K562 (cell line): Measurements from ENCODE around the gene HK1. TPM values are rescaled to one million over a fixed set of nuclear protein-coding genes. Genes with fewer than 3 reads are reported as not detected.

Experiments
- CREB1 ChIP-seq, 2 experiments: sonication (generic) in 1 of 2; formaldehyde crosslinking in 1 of 2; IDR thresholded peaks; 2 replicates each; pipeline versions ENCODE4 v1.6.1 to v1.8.0; 2012 to 2022; ENCODE audit warnings: inconsistent platforms in 1 of 2, mild to moderate bottlenecking in 1 of 2, missing genetic modification reagents in 1 of 2, moderate library complexity in 1 of 2
- FIP1L1 ChIP-seq: fragments of 200-400 bp; formaldehyde crosslinking; IDR thresholded peaks from 2 replicates; pipeline ENCODE4 v1.6.1; 2018; ENCODE audit warnings: mild to moderate bottlenecking, low read depth, low read length; ENCODE audit not compliant: poor library complexity, severe bottlenecking
- NUFIP1 ChIP-seq: fragments of 450-650 bp; IDR thresholded peaks from 2 replicates; pipeline ENCODE4 v1.6.1; 2018; ENCODE audit not compliant: partially characterized antibody
- RAD51 ChIP-seq: fragments of 450-650 bp; IDR thresholded peaks from 2 replicates; pipeline ENCODE4 v1.7.1; 2016; ENCODE audit warnings: low read depth, mild to moderate bottlenecking, borderline replicate concordance
- RUNX1 ChIP-seq: sonication (generic); IDR thresholded peaks from 2 replicates; pipeline ENCODE4 v1.6.1; 2016; ENCODE audit warnings: antibody characterized with exemption, low read depth
- TEAD4 ChIP-seq, 2 experiments: sonication (generic) in 1 of 2; formaldehyde crosslinking in 1 of 2; IDR thresholded peaks; 2 replicates each; pipeline versions ENCODE4 v1.6.1 to v1.8.0; 2012 to 2022; ENCODE audit warnings: borderline replicate concordance in 1 of 2, inconsistent platforms in 1 of 2, low read length in 1 of 2, mild to moderate bottlenecking in 1 of 2, missing genetic modification reagents in 1 of 2
- polyA plus RNA-seq, 8 experiments: library from polyadenylated mRNA; depleted of rRNA in 4 of 8; stranded (reverse) in 5 of 8; unstranded in 3 of 8; fragments of >200 nt; fragmentation: Nextera tagmentation in 2 of 8; fragmentation: Illumina TruSeq in 1 of 8; extraction: Ambion mirVana in 2 of 8; extraction: Trizol in 1 of 8; gene quantifications; 2 replicates each; pipeline versions ENCODE4 v1.2.1 to v1.2.3, GENCODE V29; 2011 to 2014; ENCODE audit warnings: inconsistent platforms in 1 of 8, missing spikeins in 1 of 8
- total RNA-seq, 7 experiments: library from RNA; depleted of rRNA in 6 of 7; stranded (reverse); fragments of >200 nt in 6 of 7; fragmentation: Illumina TruSeq in 2 of 7; extraction: Trizol in 2 of 7; gene quantifications; 2 replicates each; pipeline versions ENCODE4 v1.2.1 to v1.2.3, GENCODE V29; 2011 to 2021; ENCODE audit warnings: low replicate concordance in 1 of 7
- TF ChIP-seq, protein P1 (sequence below): sonication (generic); formaldehyde crosslinking; IDR thresholded peaks from 2 replicates; pipeline ENCODE4 v1.5.0; 2020; ENCODE audit warnings: missing genetic modification reagents
- TF ChIP-seq, protein P2 (sequence below): sonication (generic); formaldehyde crosslinking; IDR thresholded peaks from 2 replicates; pipeline ENCODE4 v1.8.0; 2022; ENCODE audit warnings: missing genetic modification reagents, mild to moderate bottlenecking, borderline replicate concordance
- TF ChIP-seq, protein P3 (sequence below), 2 experiments: IDR thresholded peaks in 1 of 2; conservative IDR thresholded peaks in 1 of 2; 2 replicates each; pipeline ENCODE4 v1.6.1; 2016; ENCODE audit warnings: low read depth in 2 of 2, mild to moderate bottlenecking in 1 of 2, missing compliant biosample characterization in 1 of 2, missing genetic modification characterization in 1 of 2, moderate library complexity in 1 of 2
- TF ChIP-seq, protein P4 (sequence below): fragments of 450-650 bp; formaldehyde crosslinking; IDR thresholded peaks from 2 replicates; pipeline ENCODE4 v1.4.0; 2022; ENCODE audit warnings: missing genetic modification characterization
- TF ChIP-seq, protein P5 (sequence below), 2 experiments: fragments of 450-650 bp; IDR thresholded peaks; 2 replicates each; pipeline ENCODE4 v1.6.1; 2016

The HK1 gene
- total and polyA plus RNA-seq, 9 of the 15 experiments (the other 6 are each of a cell fraction or from before 2014, with no cell fraction given) = 29.2 to 444 (median 193) TPM

DNA sequence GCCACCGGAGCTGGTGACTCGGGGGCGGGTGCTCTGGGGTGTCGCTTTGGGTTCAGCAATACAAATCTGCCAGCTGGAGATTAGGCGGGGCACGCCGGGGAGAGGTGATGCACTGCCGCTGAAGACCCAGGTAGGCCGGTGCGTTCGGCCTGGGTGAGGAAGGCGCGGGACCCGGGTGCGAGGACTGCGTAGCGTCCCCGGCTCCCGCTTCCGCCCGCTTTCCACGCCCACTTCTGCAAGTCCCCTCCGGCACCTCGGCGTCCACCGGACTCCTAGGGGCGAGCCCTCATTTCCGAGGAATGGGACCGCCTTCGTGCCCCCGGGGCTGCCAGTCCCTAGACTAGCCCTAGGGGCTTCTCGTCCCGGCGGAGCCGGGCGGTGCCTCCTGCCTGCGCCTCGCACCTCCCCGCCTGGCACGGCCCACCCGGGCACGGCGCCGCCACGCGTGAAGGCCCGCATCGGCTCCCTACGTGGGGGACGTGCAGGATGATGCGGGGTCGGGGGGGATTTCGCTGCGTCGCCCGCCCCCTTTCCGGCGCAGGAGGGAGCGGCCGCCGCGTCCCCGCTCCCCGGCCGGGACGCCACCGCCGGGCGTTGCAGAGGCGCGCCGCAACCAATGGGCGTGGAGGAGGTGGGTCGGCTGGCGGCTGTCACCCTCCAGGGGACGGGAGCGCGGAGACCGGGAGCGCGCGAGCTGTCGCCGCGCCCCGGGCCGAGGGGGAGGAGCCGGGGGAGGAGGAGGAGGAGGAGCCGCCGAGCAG is 40.0 kb downstream of the HK1 start (continued):
- TF ChIP-seq, protein P1, sequence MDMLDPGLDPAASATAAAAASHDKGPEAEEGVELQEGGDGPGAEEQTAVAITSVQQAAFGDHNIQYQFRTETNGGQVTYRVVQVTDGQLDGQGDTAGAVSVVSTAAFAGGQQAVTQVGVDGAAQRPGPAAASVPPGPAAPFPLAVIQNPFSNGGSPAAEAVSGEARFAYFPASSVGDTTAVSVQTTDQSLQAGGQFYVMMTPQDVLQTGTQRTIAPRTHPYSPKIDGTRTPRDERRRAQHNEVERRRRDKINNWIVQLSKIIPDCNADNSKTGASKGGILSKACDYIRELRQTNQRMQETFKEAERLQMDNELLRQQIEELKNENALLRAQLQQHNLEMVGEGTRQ (CRISPR knock-in tag) = no peak
- TF ChIP-seq RAD51 = no peak
- TF ChIP-seq TEAD4 (IDR thresholded peaks at IDR 0.05; ENCODE audit: low read length) = no peak
- no peak for TF ChIP-seq TEAD4 (CRISPR knock-in tag; IDR thresholded peaks at IDR 0.05; ENCODE audit: borderline replicate concordance)
- TF ChIP-seq, protein P2, sequence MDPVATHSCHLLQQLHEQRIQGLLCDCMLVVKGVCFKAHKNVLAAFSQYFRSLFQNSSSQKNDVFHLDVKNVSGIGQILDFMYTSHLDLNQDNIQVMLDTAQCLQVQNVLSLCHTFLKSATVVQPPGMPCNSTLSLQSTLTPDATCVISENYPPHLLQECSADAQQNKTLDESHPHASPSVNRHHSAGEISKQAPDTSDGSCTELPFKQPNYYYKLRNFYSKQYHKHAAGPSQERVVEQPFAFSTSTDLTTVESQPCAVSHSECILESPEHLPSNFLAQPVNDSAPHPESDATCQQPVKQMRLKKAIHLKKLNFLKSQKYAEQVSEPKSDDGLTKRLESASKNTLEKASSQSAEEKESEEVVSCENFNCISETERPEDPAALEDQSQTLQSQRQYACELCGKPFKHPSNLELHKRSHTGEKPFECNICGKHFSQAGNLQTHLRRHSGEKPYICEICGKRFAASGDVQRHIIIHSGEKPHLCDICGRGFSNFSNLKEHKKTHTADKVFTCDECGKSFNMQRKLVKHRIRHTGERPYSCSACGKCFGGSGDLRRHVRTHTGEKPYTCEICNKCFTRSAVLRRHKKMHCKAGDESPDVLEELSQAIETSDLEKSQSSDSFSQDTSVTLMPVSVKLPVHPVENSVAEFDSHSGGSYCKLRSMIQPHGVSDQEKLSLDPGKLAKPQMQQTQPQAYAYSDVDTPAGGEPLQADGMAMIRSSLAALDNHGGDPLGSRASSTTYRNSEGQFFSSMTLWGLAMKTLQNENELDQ (CRISPR knock-in tag) = no peak
- no peak for TF ChIP-seq FIP1L1
- TF ChIP-seq, protein P3, sequence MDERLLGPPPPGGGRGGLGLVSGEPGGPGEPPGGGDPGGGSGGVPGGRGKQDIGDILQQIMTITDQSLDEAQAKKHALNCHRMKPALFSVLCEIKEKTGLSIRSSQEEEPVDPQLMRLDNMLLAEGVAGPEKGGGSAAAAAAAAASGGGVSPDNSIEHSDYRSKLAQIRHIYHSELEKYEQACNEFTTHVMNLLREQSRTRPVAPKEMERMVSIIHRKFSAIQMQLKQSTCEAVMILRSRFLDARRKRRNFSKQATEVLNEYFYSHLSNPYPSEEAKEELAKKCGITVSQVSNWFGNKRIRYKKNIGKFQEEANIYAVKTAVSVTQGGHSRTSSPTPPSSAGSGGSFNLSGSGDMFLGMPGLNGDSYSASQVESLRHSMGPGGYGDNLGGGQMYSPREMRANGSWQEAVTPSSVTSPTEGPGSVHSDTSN (CRISPR knock-in tag; IDR thresholded peaks at IDR 0.05; ENCODE audit: low read depth) = no peak
- TF ChIP-seq, protein P3 (tag; conservative IDR thresholded peaks at IDR 0.05; ENCODE audit: low read depth) = no peak
- no peak for TF ChIP-seq NUFIP1
- no peak for TF ChIP-seq RUNX1
- TF ChIP-seq, protein P4, sequence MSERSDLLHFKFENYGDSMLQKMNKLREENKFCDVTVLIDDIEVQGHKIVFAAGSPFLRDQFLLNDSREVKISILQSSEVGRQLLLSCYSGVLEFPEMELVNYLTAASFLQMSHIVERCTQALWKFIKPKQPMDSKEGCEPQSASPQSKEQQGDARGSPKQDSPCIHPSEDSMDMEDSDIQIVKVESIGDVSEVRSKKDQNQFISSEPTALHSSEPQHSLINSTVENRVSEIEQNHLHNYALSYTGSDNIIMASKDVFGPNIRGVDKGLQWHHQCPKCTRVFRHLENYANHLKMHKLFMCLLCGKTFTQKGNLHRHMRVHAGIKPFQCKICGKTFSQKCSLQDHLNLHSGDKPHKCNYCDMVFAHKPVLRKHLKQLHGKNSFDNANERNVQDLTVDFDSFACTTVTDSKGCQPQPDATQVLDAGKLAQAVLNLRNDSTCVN (CRISPR knock-in tag) = no peak
- TF ChIP-seq, protein P5, sequence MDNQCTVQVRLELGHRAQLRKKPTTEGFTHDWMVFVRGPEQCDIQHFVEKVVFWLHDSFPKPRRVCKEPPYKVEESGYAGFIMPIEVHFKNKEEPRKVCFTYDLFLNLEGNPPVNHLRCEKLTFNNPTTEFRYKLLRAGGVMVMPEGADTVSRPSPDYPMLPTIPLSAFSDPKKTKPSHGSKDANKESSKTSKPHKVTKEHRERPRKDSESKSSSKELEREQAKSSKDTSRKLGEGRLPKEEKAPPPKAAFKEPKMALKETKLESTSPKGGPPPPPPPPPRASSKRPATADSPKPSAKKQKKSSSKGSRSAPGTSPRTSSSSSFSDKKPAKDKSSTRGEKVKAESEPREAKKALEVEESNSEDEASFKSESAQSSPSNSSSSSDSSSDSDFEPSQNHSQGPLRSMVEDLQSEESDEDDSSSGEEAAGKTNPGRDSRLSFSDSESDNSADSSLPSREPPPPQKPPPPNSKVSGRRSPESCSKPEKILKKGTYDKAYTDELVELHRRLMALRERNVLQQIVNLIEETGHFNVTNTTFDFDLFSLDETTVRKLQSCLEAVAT (IDR thresholded peaks at IDR 0.05) = no peak
- peak; percentile 71 for TF ChIP-seq CREB1 (IDR thresholded peaks at IDR 0.05)
- TF ChIP-seq CREB1 (CRISPR knock-in tag; IDR thresholded peaks at IDR 0.05) = peak; percentile 60
